Raji (cell line): ENCODE data around the gene RALY.

Source experiments
- POLR2A ChIP-seq: IDR thresholded peaks from 2 replicates; pipeline ENCODE4 v1.6.1; 2011; ENCODE audit warnings: low read depth, low read length, control low read depth; ENCODE audit not compliant: insufficient read depth

RALY gene

GRCh38 chr20:34068001-34068400 is 74.3 kb downstream of the RALY start:
- no peak for TF ChIP-seq POLR2A

- TF ChIP-seq POLR2A, result no peak
Observed at GRCh38 chr20:34069341-34070078, 75.8 kb downstream of the RALY start.

DNA sequence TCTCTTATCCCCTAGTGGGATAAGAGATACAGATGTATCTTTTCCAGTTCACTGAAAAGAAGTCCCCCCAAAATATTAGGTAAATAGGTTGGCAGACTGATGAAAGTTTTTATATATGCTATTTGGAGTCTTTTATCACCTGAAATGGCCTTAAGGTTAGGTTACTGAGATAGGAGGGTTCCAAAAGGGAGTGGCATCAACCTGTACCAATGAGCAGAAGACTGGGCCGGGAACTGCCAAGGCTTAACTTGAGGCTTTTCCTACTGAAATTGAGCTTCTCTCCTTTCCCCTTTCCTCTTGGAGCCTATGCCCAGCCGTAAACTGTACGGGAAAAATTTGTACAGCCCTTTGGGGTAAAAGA is 76.3 kb downstream of the RALY start:
- TF ChIP-seq POLR2A, result no peak

GRCh38 chr20:34070859-34071258 is 77.1 kb downstream of the RALY start:
- no peak for TF ChIP-seq POLR2A

- TF ChIP-seq POLR2A, result no peak
Observed at GRCh38 chr20:34072076-34072475, 78.4 kb downstream of the RALY start.

- TF ChIP-seq POLR2A, result no peak
Observed at GRCh38 chr20:34072778-34073177, 79.1 kb downstream of the RALY start.

DNA sequence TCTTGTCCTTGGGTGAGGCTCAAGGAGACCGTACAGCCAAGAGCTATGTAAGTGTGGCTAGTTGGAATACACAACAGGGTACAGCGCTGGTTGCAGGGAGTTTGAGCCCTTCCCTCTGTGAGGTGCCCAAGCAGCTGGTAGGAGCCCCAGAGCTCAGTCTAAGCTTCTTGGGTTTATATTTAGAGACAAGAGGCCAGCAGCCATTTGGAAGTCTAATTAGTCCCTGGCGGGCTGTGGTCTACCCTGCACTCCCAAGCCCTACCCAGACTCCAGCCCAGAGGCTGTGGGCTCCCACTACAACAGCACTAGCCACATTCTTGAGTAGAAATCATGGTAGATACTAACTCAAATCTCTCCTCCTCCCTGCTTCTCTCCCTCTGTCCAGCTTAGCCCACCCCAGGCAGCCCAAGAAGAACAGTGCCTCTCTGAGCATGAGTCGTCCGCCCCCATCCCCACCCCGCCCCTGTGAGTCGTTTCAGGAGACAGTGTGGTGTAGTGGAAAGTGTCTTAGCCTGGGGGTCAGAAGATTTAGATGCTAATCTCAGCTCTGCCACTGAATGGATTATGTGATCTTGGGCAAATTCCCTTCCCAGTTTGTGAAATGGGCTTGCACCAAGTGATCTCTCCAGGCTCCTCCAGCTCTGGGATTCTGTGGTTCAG is 80.5 kb downstream of the RALY start:
- no peak for TF ChIP-seq POLR2A

GRCh38 chr20:34075647-34076046 is 81.9 kb downstream of the RALY start:
- TF ChIP-seq POLR2A, result no peak

- no peak for TF ChIP-seq POLR2A
Observed at GRCh38 chr20:34076952-34077351, 83.2 kb downstream of the RALY start.

GRCh38 chr20:34078540-34078939 is 84.8 kb downstream of the RALY start:
- no peak for TF ChIP-seq POLR2A

- TF ChIP-seq POLR2A, result no peak
Observed at GRCh38 chr20:34079818-34080217, 86.1 kb downstream of the RALY start.

DNA sequence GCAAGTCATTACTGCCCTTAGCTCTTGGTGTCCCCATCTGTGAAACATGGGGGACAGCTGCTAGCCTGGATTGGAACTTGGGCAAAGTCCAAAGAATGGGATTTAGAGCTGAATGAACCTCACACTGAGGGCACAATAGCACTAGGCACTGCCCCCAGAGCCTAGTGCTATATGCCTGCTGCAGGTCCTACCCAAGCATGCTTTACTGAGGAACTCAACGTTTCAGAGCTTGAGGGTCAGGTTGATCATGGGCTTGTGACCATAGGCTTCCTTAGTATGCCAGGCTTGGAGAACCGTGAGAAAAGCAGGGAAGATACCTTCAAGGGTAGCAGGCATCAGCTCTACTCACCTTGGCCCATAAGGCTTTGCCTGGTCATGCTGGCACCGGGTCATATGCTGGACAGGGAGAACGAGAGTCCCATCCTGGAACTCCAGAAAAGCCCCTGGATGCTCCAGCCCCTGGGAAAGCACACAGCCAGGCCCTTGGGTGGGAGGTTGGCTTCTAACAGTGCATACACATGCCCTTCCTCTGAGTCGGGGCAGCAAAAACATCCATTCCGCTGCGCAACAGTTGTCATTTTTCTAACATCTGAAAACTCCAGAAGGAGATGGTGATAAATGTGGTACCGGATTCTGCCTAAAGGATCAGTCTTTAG is 88.6 kb downstream of the RALY start:
- TF ChIP-seq POLR2A, result no peak

DNA sequence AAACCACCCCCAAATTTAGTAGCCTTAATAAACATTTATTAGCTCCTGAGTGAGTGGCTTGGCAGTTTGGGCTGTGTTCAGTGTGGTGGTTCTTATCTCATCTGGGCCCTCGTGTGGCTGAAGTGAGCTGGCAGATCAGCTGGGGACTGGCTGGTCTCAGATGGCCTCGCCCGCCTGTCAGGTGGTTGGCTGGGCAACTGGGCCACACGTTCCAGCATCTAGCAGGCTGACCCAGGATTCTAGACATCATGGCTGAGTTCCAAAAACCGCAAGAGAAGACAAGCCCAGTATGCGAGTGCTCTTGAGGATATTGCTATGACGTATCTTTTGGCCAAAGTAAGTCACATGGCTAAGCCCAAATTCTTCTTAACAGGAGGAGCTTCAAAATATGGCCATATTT is 89.4 kb downstream of the RALY start:
- no peak for TF ChIP-seq POLR2A

DNA sequence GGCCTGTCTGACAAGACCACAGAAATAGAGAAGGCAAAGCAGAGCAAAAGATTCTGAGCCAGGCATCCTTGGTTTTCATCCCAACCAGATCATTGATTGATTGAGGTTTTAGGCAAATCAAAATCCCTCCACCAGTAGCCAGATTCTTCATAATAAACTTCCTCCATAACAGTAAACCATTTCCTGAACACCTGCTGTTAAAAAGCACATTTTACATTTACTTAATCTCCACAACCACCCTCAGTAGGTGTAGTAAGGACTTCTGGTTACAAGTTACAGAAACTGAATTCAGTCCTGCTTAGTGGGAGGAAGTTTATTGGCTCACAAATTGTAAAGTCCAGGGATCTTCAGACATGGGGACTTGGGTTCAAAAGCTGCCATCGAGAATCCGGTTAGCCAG is 90.1 kb downstream of the RALY start:
- no peak for TF ChIP-seq POLR2A

DNA sequence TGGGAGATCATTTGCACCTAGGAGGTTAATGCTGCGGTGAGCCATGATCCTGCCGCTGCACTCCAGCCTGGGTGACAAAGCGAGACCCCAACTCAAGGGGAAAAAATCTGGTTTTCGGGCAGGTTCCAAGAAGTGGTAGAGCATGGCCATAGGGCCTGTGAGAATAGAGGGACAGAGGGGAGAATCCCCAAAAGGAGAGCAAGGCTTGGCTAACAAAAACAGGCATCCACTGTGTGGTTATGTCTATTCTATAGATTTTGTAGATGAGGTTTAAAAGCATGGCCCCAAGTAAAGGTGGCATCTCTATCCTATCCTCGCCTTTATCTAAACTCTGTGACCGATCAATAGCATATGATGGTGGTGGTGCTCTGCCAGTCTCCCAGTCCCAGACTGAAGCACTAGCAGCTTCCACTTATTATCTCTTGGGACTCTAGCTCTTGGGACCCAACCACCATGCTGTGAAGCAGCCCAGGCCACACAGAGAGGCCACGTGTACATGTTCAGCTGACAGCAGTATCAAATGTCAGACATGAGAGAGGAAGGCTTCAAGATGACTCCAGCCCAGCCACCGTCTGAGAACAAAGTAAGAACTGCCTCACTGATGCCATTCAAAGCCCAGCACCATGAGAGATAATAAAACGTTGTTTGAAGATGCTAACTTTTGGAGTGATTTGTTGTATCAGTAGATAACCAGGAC is 90.7 kb downstream of the RALY start:
- TF ChIP-seq POLR2A, result no peak
